ENCODE measurements around the gene NPB.

Gene NPB

DNA sequence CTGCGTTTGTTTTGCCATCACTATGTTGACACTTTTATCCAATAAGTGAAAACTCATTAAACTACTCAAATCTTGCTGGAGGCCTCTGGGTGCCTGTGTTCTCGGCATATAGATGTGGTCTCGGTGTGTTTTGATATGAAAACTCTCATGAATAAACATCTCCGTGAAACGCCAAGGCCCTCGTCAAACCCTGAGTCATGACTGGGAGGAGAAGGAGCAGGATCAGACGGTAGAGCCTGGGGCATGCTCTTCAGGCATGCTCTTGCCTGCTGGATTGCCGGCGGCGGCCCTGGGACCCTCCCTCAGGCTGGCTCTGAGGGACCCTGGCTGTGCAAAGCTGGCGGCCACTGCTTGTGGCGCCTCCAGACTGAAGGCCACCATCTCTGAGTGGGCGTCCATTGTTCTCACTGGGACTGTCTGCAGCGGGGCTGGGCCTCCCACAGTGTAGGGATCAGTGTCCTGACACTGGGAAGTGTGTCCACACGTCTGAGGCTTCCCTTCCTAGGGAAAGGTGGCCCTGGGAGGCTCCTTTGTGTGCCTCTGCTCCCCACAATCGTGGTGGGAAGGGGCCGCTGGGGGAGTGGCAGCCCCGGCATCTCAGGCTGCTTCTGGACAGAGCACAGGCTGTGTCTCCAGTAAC is 1.7 kb upstream of the NPB start:
- DNase-seq = no peak

DNA sequence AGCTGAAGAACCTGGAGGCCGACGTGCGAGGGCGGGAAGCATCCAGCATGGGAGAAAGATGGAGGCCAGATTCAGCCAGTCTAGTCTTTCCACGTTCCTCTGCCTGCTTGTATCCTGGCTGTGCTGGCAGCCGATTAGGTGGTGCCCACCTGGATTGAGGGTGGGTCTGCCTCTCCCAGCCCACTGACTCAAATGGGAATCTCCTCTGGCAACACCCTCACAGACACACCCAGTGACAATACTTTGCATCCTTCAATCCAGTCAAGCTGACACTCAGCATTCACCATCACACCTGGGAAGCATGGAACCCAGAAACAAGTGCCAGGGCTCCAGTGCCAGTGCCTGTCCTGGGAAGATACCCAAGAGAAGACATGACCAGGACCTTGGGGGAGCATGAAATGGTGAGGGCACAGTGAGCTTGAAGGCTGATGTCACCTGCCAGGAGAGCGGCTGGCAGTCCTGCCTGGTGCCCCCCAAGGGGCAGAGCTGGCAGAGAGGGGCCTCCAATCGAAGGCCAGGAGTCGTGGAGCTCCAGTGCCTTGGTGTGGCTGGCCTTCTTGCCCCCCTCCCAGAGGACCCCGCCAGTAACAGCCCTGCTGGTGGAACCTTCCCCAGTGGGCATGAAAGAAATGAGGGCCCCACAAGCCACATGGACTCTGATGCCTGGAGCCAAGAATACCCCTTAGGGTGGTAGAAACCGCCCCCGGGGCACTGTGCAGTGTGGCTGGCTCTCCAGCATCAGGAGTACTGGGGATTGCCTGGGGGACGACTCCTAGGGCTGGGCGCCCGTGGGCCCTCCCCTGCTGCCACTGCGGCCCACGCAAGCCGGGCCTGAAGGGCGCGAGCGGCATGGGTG is 643 bp upstream of the NPB start:
- DNase-seq = no peak

GRCh38 chr17:81902653-81903414 is 796 bp downstream of the NPB start:
- no peak for DNase-seq

- DNase-seq = no peak
Measured at GRCh38 chr17:81903415-81903831, 1.4 kb downstream of the NPB start.

GRCh38 chr17:81903896-81904599 is 2.0 kb downstream of the NPB start:
- DNase-seq = no peak

GRCh38 chr17:81904600-81905423 is 2.8 kb downstream of the NPB start:
- no peak for DNase-seq

- no peak for DNase-seq
Measured at GRCh38 chr17:81905424-81905875, 3.4 kb downstream of the NPB start.

GRCh38 chr17:81905993-81906392 is 4.0 kb downstream of the NPB start:
- no peak for DNase-seq

- DNase-seq = no peak
Measured at GRCh38 chr17:81906476-81907218, 4.6 kb downstream of the NPB start.

DNA sequence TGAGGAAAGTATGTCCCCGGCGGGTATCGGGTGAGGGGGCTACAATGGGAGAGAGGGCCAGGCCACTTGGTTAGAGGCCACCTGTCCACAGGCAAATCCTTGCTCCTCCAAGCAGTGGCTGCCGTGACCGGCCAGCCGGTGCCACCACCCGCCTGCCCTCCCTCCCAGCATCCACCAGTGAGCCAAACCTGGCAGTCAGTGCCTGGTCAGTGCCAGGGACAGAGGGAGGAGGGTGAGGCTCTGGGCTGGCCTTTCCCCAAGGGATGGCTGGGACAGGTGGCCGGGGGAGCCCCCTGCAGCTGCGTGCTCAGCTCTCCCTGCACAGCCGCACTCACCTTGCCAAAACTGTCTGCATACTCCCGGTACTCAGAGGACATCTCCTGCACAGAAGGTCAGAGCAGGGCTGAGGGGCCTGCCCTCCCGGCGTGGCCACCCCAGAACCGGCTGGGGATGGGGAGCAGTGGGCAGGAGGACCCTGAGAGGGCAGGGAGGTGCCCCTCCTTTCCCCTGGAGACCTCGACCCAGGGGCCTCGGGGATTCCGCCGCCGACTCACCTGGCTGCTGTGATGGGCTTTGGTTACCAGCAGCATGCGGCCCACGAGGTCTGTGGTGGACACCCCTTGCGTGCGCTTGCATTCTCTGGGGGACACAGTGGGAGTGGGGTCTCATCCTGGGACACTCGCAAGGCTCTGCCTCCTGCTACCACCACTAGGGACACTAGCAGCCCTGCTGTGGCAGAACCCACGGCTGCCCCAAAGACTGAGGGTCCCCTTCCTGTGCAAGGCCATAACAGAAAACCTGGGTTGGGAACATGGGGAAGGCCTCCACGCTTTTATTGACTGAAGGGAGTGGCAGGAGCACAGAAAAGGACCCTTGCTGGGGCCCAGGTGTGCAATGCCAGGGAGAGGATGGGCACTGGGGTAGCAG is 5.4 kb downstream of the NPB start:
- DNase-seq = no peak

DNA sequence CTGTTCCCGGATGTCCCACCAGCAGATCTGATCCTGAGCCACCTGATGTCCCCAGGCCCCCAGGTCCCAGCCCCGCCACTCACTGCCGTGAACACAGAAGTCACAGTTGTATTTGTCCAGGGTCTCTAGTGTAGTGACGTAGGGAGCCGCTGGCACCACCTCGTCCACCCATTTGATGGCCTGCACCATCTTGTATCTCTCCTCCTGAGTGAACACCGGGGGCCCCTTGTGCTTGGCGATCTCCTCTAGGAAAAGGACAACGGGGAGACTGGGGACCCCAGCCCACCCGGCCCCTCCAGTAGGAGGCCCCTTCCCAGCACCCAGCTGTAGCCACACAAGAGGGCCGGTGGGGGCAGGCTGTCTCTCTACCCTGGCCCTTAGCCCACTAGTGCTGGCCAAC is 6.8 kb downstream of the NPB start:
- no peak for DNase-seq

- no peak for DNase-seq
Measured at GRCh38 chr17:81909231-81909630, 7.2 kb downstream of the NPB start.

- no peak for DNase-seq
Measured at GRCh38 chr17:81909966-81910839, 8.2 kb downstream of the NPB start.

DNA sequence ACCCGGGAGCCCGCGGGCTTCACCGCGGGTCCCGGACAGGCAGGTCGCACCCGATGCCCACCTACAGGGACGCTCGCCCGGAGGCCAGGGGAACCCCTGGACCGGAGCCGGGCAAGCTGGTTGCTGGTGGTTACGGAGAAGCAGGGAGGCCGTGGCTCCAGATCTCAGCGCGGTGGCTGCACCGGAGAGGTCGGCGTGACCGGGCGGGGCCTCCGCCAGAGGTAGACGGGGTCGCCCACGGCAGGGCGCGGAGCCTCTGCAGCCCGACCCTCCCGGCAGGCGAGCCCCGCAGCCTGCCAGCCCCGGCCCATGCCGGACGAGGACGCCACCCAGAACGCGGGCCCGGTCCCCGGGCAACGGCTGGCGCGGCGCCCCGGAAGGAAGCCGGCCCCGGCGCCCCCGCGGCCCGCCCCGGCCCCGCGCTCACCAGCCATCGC is 8.8 kb downstream of the NPB start:
- DNase-seq = no peak

DNA sequence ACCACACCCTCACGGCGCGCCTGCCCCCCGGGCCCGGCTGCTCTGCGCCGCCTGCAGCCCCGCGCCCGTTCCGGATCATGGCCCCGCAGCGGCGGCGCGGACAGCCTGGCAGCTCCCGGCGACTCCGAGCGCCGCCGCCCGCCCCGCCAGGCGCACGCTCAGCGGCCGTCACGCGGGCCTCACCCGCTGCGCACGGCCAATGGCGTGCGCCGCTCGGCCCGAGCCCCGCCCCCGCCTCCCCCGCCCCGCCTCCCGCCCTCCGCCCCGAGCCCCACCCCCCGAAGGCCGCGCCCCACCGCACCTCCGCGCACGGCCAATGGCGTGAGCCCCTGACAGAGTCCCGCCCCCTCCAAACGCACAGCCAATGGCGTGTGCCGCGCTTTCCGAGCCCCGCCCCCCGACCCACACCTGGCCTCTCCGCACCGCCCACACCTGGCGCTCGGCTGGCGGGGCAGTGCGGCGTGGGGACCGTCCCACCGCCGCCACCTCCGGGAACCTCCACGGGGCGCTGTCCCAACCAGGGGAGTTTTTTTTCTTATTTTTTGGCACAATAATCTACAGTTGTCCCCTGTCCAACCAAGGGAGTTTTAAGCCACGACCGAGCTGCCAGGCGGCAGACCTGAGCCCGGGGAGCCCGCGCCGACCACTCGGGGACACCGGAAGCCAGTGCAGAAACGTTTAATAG is 9.4 kb downstream of the NPB start, which contains the start of gene PCYT2:
Gene PCYT2 (minus strand): TSS at position 123 of the 685 bp plus-strand sequence. CDS start 44 bp downstream, at position 79.
- peak; percentile 89 for DNase-seq

GRCh38 chr17:81911969-81912368 is 9.9 kb downstream of the NPB start:
- no peak for DNase-seq

DNA sequence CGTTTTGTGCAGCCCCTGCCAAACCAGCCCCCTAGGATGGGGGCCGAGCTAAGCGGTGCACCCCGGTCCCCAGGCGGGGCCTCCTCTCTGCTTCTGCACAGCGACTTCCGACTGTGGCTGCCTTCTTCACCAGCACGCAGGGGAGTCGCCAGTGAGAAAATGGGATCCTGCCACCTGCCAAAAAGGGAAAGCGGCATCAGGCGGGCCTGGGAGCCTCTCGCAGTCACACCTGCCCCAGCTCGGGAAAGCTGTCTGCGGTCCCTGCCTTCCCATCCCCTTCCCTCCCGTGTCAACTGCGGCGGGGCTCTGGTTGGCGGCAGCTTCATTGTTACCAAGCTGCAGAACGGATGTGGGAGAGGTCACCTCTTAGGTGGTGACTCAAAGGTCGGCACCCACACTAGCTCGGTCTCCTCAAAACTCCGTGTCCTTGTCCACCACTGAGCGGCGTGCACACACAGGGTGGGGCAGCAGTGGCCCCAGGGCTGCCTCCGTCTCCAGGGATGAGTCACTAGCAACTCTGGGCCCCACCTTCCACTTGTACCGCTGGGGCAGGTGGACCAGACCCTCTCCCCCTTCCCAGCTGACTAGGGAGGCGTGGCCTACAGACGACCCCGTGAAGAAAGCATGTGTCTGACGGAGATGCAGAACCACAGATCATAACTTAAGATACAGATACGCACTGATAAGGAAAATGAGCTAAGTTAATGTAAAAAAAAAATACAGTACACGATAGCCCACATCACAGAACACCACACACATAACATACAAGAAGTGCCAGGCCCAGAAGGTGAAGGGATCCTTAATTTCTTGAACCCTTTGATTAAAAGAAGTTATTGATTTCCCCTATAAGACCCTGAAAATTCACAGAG is 10.6 kb downstream of the NPB start:
- DNase-seq = no peak
